Activated naive CD4-positive, alpha-beta T cell treated with Interleukin-2 at 50 U/mL for 16 hours (primary cell): Measurements from ENCODE around the gene WRNIP1.

ENCODE experiments used
- DNase-seq: peaks from one replicate; pipeline ENCODE4 v3.0.0-alpha.2; 2020

Gene WRNIP1

DNA sequence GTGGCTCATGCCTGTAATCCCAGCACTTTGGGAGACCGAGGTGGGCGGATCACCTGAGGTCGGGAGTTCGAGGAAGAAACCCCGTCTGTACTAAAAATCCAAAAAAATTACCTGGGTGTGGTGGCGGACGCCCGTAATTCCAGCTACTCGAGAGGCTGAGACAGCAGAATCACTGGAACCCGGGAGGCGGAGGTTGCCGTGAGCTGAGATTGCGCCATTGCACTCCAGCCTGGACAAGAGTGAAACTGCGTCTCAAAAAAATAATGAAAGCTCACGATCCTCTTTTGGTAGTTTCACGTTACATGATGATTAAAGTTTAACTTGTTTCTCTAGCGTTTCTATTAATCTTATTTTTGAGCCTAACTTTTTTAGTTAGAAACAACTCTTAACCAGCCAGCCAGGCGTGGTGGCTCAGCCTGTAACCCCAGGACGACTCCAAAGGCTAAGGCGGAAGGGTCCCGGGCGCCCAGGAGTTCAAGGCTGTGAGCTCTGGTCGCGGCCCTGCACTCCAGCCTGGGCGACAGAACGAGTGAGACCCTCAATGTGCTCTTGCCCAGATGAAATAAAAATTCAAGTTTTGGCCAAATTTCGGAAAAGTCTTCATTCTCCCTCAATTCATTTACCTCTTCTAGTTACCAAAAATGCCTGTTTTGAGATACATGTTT lies 1.2 kb upstream of the WRNIP1 start:
- DNase-seq = no peak

DNA sequence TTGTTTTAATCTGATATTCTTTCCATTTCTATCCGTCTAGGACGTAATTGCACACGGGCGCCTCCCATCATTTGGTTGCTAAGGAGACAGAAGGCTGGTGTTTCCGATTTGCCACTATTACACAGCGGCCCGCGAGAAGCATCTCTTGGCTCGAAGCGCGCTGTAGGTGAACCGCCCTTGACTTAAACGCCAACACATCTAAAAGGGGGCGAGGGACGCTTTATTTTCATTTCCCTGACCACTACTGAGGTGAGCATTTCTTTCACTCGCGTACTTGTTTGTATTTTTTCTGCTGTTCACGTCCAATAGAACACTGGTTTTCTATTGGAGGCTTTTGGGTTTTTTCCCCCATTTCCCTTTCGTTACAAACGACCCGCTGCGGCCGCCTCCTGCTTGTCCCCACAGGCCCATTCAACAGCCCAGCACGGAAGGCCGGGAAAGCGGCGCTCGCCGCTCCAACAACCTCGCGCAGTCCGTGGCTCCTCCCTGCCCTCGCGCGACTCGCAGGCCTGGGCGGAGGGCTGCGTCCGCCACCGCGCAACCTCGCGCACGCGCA lies 505 bp upstream of the WRNIP1 start:
- peak; percentile 63 for DNase-seq

DNA sequence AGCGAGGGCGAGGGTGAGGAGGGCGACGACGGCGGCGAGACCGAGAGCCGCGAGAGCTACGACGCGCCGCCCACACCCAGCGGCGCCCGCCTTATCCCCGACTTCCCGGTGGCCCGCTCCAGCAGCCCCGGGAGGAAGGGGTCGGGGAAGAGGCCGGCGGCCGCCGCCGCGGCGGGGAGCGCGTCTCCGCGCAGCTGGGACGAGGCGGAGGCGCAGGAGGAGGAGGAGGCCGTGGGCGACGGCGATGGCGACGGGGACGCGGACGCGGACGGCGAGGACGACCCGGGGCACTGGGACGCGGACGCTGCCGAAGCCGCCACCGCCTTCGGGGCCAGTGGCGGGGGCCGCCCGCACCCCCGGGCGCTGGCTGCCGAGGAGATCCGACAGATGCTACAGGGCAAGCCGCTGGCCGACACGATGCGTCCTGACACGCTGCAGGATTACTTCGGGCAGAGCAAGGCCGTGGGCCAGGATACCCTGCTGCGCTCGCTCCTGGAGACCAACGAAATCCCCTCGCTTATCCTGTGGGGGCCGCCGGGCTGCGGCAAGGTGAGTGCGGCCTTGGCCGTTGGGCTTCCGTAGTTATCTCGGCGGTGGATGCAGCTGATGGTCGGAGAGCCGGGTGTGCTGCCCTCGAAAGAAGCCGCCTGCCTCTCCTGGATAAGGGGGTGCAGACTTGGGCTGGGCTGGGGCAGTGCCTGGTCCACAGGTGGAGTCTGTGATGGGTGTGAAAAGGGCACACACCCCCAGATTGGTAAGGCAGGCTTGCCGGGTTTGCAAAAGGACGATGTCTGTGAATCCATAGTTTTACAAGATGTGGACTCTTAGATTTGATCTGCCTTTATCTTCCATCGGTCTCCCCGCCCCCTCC lies 938 bp downstream of the WRNIP1 start:
- DNase-seq = peak; percentile 54

DNA sequence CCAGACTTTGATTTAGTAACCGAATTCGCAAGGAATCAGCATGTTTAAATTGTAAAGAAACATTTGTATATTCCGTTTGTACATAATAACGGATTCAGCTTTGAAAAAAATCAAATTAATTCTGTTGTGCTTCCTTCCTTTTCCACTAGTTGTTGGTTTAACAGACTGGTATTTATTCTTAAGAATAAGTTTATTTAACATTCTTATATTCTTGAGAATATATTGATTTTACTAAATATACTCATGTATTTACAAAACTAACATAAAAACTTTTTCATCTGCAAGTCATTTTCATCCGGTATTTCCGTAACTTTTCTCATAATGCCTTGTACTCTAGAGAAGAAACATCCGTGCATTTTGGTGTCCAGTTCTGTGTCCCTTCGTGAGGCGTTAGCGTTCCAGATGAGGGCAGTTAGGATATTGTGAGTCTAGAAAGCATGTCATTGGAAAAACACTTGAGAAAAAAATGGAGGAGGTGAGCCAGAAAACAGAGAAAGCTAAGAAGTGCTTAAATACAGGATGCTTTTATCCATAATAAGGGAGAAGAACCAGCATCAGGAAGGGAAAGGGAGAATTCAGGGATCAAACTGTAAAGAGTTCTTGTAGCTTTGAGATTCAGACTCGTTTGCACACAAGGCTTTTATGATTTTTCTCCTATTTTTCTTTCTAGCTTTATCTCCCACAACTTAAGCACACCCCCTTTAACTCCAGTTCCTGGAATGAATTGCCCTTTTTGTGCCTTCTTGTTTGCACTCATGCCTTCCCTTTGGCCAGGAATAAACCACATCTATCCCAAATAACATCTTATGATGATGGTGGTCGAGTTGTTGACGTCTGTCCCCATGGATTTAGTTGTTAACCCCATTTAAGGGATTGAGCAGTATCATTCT lies 1.8 kb downstream of the WRNIP1 start:
- DNase-seq = no peak

DNA sequence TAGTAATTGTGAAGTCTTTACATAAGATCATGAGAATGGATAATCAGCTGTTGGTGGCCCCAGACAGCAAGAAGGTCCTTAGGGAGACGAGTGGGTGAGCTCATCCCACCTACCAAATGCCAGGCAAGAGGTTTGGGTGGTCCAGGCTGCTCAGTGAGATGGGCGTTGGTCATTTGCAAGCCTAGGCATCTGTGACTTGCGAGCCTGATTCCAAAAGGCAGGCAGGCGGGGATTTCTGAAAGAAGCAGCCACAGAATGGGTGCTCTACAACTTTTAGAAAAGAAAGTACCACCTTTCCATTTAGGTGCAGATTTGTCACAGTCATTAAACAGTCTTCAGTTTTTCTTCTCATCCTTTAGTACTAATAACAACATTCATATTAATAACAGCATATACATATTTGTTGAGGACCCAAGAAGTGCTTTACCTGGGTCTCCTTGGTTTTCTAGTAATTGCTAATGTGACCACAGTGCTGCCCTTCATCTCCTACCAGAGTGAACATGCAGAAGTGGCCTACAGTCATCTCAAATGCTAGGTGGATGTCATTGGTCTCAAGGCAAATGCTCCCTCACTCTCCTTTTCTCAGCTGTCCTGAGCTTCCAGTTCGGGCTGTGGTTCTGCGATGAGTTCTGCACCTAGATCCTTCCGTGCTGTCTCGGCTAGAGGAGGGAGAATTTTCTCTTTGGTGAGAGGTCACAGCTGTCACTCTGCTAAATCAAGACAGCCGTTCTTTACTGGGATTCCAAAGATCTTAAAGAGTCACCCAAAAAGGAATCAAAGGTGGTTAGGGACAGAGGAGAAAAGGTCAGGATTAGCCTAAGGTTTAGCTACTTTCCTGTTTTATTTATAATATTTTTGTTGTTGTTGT lies 2.7 kb downstream of the WRNIP1 start:
- DNase-seq = no peak

DNA sequence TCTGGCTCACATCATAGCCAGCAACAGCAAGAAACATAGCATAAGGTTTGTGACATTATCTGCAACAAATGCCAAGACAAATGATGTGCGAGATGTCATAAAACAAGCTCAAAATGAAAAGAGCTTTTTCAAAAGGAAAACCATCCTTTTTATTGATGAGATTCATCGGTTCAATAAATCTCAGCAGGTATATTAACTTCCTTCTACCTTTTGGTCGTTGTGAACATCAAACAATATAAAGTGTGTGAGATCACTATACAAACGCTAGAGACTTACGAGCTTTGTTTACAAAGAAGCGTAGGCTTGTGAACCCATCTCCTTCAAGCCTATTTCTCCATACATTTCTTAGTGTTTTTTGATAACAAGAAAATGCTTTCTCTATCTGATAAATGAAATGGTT lies 3.5 kb downstream of the WRNIP1 start:
- DNase-seq = no peak

DNA sequence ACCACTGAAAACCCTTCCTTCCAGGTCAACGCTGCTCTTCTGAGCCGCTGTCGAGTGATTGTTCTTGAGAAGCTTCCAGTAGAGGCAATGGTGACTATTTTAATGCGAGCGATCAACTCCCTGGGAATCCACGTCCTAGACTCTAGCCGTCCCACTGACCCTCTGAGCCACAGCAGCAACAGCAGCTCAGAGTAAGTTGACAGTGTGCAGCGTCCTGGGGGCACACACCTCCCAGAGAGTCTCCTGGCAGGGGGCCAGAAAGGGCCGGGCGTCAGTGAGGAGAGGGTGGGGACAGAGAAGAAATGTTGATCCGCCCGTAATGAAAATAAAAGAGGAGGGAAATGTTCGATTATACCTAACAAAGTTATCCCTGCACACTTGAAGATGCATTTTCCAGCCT lies 5.0 kb downstream of the WRNIP1 start:
- no peak for DNase-seq

DNA sequence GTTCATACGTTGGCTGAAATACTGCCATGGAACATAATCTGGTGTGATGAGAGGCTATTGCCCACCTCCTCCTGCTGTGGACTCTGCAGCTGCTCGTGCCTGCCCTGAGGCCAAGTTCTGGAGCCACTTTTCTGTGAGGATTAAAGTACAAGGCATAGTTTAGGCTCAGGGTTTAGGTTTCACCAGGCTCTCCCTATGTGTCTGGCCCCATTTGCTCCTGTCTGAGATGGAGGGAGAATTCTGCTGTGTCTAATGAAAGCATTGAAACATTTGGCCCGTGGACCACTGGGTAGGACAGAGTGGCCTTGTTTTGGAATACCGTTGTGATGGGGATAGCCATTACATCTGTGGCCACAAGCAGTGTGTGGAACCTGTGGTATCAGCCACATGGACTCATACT lies 5.9 kb downstream of the WRNIP1 start:
- no peak for DNase-seq

DNA sequence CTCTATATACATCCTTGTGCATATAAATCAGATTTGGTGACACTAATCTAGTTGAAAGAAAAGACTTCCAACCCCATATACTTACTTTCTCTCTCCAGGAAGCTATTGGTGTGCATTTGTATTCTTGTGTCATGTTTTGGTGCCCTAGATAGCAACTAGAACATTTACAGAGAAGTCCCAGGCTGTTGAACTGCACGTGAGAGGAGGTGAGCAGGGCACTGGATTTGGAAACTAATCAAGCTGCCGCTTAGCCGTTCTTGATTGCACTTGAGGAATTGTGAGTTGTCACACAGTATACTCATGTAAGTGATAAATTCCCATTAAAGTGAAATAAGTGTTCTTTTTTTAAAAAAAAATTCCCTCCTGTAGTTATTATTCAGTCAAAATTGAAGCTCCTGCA lies 7.6 kb downstream of the WRNIP1 start:
- DNase-seq = no peak

DNA sequence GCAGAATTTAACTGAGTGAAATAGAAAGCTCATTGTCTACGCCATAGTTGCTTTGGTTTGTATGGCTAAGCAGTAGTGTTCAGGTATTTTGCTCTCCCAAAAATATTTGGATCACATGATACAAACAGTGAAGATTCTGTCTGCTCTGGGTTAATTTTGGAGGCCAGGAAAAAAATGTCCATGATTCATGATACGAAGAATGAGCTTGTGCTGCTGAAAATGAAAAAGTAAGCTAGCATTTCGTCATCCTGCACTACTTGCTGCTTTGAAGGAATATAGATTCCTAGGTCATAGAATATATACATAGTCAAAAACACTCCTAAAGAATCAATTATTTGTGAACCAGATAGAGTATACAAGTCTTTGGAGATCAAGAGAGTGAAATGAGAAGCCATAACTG lies 8.3 kb downstream of the WRNIP1 start:
- no peak for DNase-seq

DNA sequence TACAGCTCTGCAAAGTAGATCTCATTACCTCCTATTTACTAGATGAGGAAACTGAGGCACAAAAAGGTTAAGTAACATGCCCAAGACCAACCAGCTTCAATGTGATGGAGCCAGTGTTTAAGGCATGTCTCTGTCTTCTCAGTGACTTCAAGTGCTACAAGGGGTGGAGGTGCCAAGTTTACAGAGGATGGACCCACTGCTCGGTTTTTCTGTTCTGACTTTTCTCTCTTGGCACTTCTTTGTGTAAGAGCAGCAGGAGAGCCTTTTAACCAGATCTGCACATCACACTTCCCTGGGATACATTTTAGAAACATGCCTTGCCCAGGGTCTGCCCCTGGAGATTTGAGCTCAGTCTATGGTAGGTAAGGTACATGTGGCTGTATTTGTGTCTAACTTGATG lies 9.8 kb downstream of the WRNIP1 start:
- DNase-seq = no peak

DNA sequence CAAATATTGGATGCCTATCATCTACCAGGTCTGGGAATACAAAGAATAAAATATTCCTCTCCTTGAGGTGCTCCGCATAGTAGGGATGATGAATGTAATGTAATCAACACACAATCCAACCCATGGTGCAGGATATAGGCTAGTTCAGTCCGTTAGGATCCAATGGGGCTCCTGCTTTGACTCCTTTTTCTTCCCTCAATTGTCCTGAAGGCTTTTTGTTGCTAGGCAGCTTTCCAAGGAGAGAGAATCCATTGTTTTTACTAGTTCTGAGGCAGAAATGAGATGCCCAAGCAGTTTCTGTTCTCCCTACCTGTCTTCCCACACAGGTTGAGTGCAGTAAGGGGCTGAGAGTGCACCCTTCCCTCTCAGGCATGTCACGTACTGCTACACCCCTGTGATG lies 12.1 kb downstream of the WRNIP1 start:
- DNase-seq = no peak

DNA sequence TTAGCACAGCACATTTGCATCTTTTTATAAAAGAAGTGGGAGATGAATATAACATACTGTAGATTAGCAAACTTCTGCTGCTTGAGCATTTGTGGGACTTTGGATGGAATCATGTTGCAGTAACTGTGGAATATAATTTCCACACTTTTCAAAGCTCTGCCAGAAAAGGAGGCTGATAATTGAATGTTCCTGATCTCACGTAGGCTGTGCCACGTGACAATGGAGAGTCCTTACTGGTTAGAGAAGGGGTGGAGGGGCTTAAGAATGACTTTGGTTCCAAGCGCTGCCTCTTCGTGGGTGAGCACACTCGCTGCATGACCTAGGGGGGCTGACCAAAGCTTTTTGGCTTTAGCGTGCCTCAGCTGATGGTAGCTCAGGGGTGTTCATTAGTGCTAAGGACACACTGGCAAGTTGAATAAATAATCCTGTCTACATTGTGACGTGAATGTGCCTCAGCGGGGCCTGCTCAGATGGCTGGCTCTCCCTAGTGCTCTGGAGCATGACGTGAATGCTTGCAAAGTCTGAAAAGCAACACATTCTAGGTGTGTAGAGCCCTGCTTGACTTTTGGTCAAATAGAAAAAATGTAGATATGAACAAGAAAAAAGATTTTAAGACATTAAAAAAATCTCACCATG lies 15.0 kb downstream of the WRNIP1 start:
- no peak for DNase-seq

DNA sequence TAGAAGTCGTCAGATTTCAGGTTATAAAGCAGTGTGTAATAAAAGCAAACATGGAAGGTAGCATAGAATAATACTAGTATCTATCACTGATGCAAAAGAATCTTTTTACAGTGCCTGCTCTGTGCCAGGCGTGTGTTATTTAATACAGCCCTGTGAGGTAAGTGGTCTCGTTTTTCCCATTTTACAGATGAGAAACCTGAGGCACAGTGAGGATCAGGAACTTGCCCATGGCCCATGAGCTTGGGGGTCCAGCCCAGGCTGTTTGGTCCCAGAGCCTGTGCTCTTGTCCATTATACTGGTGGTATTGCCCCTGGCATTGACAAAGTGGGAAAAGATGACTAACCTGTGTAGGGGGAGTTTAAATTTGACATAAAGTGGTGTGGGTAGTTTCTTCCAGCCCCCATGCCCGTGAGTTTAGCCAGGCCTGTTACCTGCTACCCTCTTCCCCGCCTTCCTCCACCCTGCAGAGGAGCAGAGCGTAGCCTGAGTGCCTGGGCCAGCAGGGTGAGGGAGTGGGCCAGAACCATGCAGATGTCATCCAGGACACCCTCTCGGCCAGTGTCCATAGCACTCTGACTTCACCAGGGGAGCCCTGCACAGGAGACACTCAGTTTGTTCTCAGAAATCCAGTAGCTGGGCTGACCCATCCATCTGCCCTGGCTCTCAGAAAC lies 16.6 kb downstream of the WRNIP1 start:
- DNase-seq = no peak

DNA sequence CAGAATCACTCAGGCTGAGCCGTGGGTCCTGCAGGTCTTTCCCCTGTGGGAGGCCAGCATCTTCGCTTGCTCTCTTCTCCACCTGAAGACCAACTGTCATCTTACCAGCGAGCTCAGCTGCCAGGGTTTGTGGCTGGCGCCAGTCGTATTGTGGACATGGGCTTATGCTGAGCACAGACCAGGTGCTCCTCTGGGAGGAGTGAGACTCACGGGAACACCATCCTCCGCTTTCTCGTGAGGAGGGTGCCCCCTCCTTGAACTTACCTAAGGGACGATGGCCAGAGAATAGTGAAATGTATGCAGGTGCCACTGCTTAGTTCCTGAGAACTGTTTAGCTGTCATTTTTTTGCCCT lies 17.1 kb downstream of the WRNIP1 start:
- no peak for DNase-seq

DNA sequence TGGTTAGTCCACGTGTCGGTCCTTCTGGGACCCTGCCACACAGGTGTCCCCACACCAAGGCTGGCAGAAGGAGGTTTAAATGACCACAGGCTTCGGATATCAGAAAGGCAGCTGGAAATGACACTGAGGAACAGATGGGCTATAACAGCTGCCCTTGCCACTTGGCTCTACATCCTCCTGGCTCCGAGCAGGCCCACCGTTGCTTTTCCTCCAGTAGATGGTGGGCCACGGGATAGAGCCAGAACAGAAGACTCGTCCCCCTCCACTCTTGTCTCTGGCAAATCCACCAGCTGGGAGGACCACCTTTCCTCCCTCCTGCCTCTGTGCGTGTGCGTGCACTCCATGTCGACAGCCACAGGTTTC lies 17.6 kb downstream of the WRNIP1 start:
- DNase-seq = no peak

DNA sequence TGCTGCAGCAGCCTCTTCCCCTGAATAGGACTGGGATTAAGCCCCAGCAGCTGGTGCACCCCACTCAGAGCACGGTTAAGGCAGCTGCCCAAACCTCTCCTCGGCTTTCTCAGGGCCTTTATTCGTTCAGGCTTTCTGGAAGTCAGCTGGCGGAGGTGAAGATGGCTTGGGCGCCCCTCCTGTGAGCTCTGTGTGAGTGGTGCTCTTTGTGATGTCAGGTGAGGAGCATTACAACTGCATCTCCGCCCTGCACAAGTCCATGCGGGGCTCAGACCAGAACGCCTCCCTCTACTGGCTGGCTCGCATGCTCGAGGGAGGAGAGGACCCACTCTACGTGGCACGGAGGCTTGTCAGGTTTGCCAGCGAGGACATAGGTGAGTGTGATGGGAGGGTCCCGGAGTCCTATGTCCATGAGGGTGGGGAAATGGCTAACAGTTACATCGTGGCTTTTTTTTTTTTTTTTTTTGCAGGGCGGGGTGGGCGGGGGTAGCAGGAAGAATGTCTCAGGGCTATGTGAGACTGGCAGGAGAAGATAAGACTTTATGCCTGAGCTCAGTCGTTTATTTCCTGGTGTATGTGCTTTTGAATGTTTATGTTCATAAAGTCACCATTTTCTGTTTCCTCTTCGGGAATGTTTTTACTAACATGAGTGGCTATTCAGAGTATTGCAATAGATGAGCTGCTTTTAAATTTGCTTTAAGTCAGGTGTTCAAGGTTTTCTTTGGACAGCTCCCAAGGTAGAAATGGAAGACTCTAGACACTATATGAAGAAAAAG lies 18.2 kb downstream of the WRNIP1 start:
- DNase-seq = no peak

DNA sequence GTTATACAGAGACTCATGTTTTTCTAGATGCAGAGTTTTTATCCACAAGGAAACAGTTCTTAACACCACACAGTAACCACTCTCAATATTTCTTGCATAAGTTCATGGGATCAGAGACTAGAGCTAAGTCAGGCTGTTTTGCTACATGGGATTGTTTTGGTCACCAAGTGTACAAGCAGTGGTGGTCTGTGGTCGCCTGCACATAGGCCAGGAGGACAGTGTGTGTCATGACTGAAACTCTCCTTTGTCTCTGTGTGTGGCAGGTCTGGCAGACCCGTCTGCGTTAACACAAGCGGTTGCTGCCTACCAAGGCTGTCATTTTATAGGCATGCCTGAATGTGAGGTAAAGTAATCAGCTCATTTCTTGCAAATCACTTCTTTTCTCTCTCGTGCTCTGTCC lies 18.9 kb downstream of the WRNIP1 start:
- no peak for DNase-seq

DNA sequence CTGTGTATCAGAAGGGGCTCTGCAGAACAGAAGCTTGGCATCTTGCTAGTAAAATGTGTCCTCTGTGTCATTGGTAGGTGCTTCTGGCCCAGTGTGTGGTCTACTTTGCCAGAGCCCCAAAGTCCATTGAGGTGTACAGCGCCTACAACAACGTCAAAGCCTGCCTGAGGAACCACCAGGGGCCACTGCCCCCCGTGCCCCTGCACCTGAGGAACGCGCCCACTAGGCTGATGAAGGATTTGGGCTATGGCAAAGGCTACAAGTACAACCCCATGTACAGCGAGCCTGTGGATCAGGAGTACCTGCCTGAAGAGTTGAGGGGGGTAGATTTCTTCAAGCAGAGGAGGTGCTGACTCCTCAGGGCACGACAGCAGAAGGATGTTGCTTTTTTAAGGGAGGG lies 19.7 kb downstream of the WRNIP1 start:
- DNase-seq = no peak

DNA sequence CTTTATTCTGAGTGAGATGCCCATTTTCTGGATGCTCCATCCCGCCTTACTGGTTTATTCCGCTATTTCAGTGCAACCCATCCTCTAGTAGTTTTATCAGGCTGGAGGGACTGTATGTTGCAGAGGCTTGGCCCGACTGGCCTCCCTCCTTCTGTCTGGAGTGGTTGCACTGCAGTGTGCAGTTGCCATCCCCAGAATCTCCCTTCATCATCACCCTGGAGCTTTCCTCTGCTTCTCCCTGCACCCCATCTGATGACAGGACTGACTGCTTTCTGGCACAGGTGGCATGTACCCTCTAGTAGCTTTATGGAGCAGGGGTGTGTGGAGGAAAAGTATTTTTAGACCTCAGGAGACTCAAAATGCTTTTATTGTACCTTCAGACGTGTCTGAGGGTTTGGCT lies 21.1 kb downstream of the WRNIP1 start:
- no peak for DNase-seq
